NCI-H774 (cell line): Measurements from ENCODE around the gene HSD17B8.
"Not testable (repeated sequence)": the region's sequence is repeated elsewhere in the genome, so short reads cannot be mapped to it uniquely, and the experiment has no call there.

Experiments used
- DNase-seq: peaks from one replicate; lab custom pipeline; 2025; lab: John Stamatoyannopoulos, UW

Gene HSD17B8

DNA sequence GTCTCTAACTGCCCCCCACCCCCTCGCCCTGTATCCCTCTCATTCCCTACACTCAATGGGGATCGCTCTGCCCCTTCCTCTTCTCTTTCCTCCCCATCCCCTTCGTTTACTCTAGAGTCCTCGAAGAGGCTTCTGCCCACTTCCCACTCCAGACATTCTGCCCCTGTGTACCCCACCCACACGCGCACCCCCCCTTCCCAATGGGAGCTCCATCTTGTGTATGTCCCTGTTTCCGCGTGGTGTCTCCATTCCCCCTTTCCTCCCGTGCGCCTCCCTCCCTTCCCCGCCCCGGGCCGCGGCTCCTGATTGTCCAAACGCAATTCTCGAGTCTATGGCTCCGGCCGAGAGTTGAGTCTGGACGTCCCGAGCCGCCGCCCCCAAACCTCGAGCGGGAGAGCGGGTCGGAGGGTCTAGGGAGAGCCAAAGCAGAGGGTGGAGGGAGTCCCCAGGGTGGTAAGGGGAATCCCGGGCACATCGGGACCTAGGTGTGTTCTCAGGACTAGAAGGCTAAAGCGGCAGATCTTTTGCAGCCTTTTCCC lies 3.2 kb downstream of the HSD17B8 start:
- no peak for DNase-seq

- peak; percentile 73 for DNase-seq
Measured at GRCh38 chr6:33208091-33208967, 3.9 kb downstream of the HSD17B8 start, which contains the start of gene RING1. Gene RING1, plus strand, starts transcription at chr6:33208500. Its CDS starts 323 bp downstream, at chr6:33208823.

GRCh38 chr6:33209856-33210255 lies 5.4 kb downstream of the HSD17B8 start:
- no peak for DNase-seq

- DNase-seq, result no peak
Measured at GRCh38 chr6:33211136-33211535, 6.7 kb downstream of the HSD17B8 start.

GRCh38 chr6:33211666-33212422 lies 7.4 kb downstream of the HSD17B8 start:
- no peak for DNase-seq

DNA sequence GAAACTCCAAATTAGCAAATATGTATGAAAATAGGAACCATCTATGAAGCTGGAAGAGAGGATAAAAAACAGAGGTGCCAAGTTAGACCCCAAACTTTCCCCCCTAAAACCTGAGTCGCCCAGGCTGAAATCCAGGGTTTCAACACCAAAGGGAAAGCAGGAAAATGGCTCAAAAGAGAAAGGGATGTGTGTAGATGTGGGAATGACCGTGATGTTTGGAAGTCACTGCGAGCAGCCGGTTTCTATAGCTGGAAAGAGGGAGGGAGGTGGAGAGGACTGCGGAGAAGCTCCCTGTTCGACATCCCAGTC lies 8.4 kb downstream of the HSD17B8 start:
- no peak for DNase-seq

DNA sequence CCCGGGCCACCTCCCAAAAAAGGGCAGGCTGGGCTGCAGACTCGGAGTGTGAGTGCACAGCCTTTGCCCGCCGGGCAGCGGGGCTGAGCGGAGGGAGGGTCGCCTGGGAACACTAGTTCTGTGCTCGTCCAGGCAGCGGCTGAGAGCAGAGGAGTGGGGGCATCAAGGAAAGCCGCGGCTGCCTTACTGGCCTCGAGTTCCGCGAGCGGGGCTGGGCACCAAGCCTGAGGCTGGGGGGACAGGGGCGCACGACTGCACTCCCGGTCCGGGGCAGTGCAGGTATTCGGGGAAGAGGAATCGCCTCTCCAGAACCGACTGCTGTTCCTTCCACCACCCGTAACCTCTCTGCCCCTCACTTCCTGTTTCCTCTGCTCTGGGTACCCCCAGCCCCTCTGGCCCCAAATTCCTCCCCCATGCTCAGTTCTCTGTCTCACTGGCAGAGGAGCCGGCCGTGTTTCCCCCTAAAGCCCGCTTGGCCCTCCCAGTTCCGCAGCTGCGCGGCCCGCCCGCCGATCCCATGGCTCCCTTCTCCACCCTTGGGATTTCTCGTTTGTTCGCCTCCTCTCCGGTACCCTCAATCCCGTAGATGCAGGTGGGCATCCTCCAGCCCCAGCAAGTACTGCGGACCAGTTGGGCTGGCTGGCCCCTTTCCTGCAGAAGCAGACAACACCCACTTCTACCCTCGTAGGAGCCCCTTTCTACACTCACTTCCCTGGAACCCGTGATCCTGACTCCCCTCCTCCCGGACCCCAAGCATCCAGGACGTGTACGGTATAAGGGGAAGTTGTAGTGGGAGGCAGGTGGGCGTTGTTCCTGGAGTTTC lies 8.9 kb downstream of the HSD17B8 start:
- no peak for DNase-seq

- DNase-seq, result no peak
Measured at GRCh38 chr6:33213989-33214335, 9.5 kb downstream of the HSD17B8 start.

DNA sequence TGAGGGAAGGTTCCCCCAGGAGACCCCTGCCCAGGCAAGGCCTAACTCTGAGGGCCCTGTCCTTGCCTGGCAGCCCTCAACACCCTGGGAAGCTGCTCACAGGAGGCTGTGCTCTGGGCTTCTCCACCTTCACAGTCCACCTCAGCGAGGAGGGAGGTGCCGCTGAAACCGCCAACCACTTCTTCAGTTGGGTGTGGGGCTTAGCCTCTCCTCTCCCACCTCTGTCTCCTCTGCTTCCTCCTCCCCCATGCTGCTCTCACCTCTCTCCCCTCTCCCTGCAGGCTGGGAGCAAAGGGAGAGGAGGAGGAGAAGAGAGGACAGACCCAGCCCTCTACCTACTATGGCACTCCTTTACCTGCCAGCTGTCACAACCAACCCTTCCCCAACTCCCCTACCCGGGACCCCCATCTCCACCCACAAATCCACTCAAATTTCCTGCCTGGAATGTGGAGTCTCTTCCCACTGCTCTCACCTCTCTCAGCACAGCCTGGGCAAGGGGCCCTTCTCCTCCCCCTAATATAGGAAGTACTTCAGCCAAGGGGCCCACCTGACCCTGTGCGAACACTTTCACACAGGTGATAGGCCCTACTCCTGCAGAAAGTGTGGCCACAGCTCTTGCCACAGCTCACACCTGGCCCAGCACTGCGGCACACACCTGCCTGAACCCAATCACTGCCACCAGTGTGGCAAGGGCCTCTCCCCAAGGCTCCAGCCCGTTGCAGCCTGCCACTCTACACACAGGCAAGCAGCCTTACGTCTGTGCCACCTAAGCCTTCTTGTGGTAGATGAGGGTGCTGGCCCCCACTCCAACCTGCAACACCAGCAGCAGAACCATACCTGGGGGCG lies 11.0 kb downstream of the HSD17B8 start:
- DNase-seq, result no peak

GRCh38 chr6:33216117-33216649 lies 11.7 kb downstream of the HSD17B8 start:
- no peak for DNase-seq

DNA sequence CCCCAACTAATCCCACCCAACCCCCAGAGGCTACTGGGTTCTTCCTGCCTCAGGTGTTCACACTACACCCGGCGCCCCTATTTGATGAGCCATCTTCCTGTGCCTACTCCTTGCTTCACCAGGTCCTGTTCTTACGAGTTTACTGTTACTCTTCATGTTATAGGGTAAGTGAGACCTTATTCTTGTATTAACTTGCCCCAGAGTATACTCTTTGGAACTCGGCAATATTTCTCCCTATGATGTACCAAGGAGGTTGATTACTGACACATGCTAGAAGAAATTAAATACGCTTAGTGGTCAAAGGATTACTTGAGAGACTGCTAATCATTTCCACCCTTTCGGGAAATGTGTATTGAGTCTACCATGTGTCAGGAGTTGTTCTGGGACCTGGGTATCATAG lies 12.8 kb downstream of the HSD17B8 start:
- DNase-seq, result no peak

- DNase-seq, result no peak
Measured at GRCh38 chr6:33217681-33218080, 13.2 kb downstream of the HSD17B8 start.

DNA sequence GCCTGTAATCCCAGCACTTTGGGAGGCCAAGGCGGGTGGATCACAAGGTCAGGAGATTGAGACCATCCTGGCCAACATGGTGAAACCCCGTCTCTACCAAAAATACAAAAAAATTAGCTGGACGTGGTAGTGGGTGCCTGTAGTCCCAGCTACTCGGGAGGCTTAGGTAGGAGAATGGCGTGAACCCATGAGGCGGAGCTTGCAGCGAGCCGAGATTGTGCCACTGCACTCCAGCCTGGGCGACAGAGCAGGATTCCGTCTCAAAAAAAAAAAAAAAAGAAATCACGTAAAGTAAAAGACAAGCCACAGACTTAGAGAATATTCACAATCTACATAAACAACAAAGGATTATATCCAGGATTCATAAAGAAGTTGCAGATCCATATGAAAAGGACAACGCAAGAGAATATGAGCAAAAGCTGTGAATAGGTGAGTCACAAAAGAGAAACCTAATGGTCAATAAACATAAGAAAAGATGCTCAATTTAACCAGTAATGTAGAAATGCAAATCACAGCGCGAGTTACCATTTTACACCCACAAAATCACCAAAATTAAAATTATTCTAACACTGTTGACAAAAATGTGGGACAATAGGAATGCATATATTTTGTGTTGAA lies 22.2 kb downstream of the HSD17B8 start:
- not testable (repeated sequence) for DNase-seq

DNA sequence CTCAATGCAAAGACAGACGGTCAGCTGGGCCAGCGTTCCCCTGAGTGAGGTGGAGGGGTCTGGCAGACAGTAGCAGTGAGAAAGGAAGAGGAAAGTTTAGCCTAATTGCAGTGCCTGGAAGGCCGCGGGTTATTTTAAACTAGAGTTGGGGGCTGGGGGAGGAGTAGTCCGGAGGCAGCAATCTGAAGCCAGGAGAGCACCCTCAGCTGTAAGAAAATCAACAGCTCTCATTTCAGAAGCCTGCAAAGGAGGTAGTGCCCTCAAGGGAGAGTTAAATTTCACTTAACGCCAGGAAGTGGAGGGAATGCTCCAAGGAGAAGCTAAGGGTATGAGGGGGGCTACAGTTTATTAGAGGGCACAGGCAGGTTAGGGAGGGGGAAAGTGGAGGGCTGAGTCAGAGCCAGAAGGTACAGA lies 30.8 kb downstream of the HSD17B8 start:
- no peak for DNase-seq

DNA sequence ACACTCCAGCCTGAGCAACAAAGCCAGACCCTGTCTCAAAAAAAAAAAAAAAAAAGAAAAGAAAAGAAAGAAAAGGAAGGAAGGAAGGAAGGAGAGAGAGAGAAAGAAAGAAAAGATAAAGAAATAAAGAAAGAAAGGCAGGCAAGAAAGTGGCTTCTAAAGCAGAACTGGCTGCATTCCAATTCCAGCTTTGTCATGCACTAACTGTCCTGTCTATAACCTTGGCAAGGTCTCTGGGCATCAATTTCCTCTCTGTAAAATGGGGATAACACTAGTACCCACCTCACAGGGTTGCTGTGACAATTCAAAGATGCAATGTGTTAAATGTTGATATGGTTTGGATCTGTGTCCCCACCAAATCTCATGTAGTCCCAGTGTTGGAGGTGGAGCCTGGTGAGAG lies 31.9 kb downstream of the HSD17B8 start:
- DNase-seq, result no peak

DNA sequence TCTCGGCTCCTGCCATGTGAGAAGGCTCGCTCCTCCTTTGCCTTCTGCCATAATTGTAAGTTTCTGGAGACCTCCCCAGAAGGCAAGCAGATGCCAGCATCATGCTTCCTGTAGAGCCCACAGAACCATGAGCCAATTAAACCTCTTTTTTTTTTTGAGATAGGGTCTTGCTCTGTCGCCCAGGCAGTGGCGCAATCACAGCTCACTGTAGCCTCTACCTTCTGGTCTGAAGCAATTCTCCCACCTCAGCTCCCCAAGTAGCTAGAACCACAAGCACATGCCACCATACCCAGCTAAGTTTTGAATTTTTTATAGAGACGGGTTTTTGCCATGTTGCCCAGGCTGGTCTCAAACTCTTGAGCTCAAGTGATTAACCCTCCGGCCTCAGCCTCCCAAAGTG lies 32.4 kb downstream of the HSD17B8 start:
- no peak for DNase-seq

DNA sequence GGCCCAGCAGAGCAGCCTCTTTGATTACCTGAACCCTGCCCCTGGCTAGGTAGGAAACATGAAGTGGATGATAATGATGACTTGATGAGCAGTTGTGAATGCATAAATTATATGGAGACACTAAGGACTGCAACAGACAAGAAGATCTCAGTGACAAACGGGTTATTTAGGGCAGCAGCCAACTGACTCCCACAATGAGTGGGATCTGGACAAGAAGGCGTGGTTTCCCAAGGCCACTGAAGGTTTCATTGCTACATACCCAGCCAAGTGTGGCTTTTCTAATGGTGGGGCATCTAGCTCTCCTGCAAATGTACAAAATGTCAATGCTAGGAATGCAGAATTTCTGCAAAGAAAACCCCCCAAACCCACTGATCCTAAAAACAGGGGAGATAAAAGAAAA lies 33.3 kb downstream of the HSD17B8 start:
- no peak for DNase-seq

GRCh38 chr6:33241968-33242367 lies 37.5 kb downstream of the HSD17B8 start:
- no peak for DNase-seq

DNA sequence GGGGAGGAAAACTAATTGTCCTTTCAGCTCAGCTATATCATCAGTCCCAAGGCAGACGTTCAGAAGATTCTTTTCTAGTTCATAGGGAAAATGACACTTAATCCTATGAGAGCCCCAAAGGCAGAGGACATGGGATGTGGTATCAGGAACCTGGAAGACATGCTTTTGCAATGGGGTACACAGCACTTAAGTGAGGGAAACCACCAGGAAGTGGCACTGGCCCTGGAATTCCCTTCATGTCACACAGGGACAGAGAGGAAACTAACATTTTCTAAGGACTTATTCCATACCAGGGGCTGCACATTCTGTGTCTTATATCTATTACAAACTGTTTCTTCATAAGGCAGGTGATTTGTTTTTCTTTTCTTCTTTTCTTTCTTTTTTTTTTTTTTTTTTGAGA lies 39.0 kb downstream of the HSD17B8 start:
- no peak for DNase-seq

DNA sequence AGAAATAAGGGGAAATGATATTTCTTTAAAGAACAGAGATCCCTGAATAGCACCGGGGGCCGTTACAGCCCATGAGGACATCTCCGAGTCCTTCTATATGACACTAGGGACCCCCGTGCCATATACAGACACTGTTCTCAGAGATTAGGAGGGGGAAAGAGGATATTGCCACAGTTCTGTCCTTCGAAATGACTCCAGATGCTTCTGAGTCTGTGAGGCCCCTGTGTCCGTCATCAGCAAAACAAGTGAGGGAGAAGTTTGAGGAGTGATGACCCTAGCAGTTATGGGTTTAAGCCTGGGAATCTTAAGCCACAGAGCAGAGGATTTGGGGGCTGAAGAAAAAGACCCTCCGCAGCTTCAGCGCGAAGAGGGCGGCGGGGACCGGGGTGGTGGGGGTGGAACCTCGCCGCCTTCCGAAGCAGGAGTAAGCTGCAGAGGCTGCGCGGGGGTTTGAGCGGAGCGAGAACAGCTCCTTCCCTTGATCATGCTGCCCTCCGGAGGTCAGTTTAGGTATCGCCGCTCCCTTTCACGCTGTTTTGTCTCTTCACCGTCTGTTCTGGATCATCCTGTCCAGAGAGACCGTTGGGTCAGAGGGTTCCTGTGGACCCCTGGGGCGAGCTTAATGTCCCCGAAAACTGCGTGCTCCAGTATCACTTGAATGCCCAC lies 43.7 kb downstream of the HSD17B8 start:
- DNase-seq, result peak; percentile 71
